ENCODE measurements around the gene SERPINB1. TPM values are rescaled to one million over a fixed set of nuclear protein-coding genes. Genes with fewer than 3 reads are reported as not detected.
A peak's percentile ranks its signal among the peaks of the same experiment; 100 is the strongest.

SERPINB1 gene
- total and polyA plus RNA-seq, 9 of the 15 experiments (the other 6 are each of a cell fraction or from before 2014, with no cell fraction given): 33.9 to 108 (median 63.8) TPM

DNA sequence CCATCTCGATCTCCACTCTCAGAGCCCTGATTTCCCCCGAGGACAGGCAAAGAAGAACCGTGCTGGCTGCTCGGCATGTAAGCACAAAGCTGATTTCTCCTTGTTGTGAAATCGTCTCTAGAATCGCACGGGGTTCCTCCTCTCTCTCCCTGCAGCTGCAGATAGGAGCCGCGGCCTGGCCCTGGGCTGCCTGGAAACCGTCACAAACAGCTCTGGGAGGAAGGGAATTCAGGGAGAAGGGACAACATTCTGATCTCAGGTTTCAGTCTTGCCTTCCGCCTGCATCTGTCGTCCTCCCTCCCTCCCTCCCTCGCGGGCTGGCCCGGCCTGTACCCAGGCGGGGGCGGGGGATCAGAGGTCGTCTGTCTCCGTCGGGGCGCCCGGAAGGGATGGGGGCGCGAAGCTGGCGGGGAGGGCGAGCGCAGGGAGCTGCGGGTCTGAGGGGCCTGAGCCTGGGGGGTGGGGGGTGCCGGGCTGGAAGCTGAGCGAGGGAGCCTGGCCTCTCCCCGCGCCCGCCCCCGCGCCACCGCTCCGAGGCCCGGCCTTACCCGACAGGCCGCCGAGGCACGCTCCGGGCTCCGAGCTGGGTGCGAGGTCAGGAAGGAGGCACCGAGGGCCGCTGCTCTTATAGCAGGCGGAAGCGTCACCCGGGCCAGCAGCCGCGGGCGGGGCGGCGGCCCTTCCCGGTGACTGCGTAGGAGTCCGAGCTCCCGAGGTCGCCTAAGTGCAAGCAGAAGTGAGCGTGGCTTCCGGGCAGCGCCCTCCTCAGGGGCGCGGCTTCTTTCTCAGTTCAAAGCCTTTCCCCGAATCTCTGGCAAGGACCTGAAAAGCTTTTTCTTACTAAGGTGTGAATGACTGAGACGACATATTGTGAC is at the start of gene SERPINB1 (continued):
- TF ChIP-seq, protein P1, sequence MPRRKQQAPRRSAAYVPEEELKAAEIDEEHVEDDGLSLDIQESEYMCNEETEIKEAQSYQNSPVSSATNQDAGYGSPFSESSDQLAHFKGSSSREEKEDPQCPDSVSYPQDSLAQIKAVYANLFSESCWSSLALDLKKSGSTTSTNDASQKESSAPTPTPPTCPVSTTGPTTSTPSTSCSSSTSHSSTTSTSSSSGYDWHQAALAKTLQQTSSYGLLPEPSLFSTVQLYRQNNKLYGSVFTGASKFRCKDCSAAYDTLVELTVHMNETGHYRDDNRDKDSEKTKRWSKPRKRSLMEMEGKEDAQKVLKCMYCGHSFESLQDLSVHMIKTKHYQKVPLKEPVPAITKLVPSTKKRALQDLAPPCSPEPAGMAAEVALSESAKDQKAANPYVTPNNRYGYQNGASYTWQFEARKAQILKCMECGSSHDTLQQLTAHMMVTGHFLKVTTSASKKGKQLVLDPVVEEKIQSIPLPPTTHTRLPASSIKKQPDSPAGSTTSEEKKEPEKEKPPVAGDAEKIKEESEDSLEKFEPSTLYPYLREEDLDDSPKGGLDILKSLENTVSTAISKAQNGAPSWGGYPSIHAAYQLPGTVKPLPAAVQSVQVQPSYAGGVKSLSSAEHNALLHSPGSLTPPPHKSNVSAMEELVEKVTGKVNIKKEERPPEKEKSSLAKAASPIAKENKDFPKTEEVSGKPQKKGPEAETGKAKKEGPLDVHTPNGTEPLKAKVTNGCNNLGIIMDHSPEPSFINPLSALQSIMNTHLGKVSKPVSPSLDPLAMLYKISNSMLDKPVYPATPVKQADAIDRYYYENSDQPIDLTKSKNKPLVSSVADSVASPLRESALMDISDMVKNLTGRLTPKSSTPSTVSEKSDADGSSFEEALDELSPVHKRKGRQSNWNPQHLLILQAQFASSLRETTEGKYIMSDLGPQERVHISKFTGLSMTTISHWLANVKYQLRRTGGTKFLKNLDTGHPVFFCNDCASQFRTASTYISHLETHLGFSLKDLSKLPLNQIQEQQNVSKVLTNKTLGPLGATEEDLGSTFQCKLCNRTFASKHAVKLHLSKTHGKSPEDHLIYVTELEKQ (CRISPR knock-in tag; IDR thresholded peaks at IDR 0.05): no peak
- TF ChIP-seq CTBP1 (IDR thresholded peaks at IDR 0.05; ENCODE audit: borderline replicate concordance) (peak; percentile 87), NRF1 (conservative IDR thresholded peaks at IDR 0.05 in 1 of 2, IDR thresholded peaks at IDR 0.05 in 1 of 2) (peak; percentile 76 to 80), GTF2F1 (IDR thresholded peaks at IDR 0.05; ENCODE audit: low read depth, low read length) (peak; percentile 41; the same call in 1 of the 2 replicates), POLR2A (conservative IDR thresholded peaks at IDR 0.05) (peak; percentile 91), MECOM (CRISPR knock-in tag; IDR thresholded peaks at IDR 0.05) (no peak), KDM5B (IDR thresholded peaks at IDR 0.05; ENCODE audit: insufficient replicate concordance, low read depth, low read length) (peak; percentile 88), RBM15 (IDR thresholded peaks at IDR 0.05; ENCODE audit: insufficient read depth, low read length) (no peak), CHCHD3 (CRISPR knock-in tag; IDR thresholded peaks at IDR 0.05) (no peak), SRSF9 (IDR thresholded peaks at IDR 0.05; ENCODE audit: borderline replicate concordance, low read depth, low read length) (no peak), YY1 (IDR thresholded peaks at IDR 0.05; ENCODE audit: borderline replicate concordance in 1 of 3, control insufficient read depth in 1 of 3, extremely low read depth in 1 of 3, insufficient read depth in 3 of 3, insufficient read length in 1 of 3, insufficient replicate concordance in 2 of 3, low read depth in 1 of 3, low read length in 2 of 3) (peak in 1 of 3 experiments; percentile 69), BRD4 (IDR thresholded peaks at IDR 0.05) (peak; percentile 95), NCOA6 (IDR thresholded peaks at IDR 0.05) (peak; percentile 81)
- TF ChIP-seq, protein P2, sequence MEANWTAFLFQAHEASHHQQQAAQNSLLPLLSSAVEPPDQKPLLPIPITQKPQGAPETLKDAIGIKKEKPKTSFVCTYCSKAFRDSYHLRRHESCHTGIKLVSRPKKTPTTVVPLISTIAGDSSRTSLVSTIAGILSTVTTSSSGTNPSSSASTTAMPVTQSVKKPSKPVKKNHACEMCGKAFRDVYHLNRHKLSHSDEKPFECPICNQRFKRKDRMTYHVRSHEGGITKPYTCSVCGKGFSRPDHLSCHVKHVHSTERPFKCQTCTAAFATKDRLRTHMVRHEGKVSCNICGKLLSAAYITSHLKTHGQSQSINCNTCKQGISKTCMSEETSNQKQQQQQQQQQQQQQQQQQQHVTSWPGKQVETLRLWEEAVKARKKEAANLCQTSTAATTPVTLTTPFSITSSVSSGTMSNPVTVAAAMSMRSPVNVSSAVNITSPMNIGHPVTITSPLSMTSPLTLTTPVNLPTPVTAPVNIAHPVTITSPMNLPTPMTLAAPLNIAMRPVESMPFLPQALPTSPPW (CRISPR knock-in tag; IDR thresholded peaks at IDR 0.05): peak; percentile 96
- TF ChIP-seq, protein P3, sequence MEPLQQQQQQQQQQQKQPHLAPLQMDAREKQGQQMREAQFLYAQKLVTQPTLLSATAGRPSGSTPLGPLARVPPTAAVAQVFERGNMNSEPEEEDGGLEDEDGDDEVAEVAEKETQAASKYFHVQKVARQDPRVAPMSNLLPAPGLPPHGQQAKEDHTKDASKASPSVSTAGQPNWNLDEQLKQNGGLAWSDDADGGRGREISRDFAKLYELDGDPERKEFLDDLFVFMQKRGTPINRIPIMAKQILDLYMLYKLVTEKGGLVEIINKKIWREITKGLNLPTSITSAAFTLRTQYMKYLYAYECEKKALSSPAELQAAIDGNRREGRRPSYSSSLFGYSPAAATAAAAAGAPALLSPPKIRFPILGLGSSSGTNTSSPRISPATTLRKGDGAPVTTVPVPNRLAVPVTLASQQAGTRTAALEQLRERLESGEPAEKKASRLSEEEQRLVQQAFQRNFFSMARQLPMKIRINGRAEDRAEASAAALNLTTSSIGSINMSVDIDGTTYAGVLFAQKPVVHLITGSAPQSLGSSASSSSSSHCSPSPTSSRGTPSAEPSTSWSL (CRISPR knock-in tag; IDR thresholded peaks at IDR 0.05; ENCODE audit: borderline replicate concordance): no peak
- TF ChIP-seq, protein P4, sequence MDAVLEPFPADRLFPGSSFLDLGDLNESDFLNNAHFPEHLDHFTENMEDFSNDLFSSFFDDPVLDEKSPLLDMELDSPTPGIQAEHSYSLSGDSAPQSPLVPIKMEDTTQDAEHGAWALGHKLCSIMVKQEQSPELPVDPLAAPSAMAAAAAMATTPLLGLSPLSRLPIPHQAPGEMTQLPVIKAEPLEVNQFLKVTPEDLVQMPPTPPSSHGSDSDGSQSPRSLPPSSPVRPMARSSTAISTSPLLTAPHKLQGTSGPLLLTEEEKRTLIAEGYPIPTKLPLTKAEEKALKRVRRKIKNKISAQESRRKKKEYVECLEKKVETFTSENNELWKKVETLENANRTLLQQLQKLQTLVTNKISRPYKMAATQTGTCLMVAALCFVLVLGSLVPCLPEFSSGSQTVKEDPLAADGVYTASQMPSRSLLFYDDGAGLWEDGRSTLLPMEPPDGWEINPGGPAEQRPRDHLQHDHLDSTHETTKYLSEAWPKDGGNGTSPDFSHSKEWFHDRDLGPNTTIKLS (IDR thresholded peaks at IDR 0.05; ENCODE audit: borderline replicate concordance, low read depth): peak; percentile 63; the same call in 1 of the 2 replicates
